ENCODE data around the gene CCL18. TPM values are rescaled to one million over a fixed set of nuclear protein-coding genes. Genes with fewer than 3 reads are reported as not detected.
"Not testable (repeated sequence)": the region's sequence is repeated elsewhere in the genome, so short reads cannot be mapped to it uniquely, and the experiment has no call there.

CCL18 gene
- total RNA-seq, 1 experiment from 2014 or later: not detected

GRCh38 chr17:36071751-36072150, 7.7 kb downstream of the CCL18 start:
- DNase-seq (ENCODE audit: low read depth): no peak

- peak; percentile 54 for DNase-seq (ENCODE audit: low read depth)
Observed at GRCh38 chr17:36072431-36073121, 8.5 kb downstream of the CCL18 start.

DNA sequence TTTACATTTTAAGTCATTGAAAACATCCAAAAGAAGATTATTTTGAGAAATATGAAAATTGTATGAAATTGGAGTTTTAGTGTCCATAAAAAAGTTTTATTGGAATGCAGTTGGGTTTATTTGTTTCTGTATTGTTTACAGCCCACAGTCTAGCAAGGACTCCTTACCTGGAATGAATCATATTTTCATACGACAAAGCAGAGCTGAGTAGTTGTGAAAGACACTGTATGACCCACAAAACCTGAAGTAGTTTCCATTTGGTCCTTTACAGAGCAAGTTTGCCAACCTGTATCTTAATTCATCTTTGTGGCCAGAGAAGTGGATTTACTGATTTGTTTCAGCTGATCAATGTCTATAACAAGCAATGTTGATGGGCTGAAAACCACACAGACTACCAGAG, 10.3 kb downstream of the CCL18 start:
- DNase-seq (ENCODE audit: low read depth): no peak

- DNase-seq (ENCODE audit: low read depth): not testable (repeated sequence)
Observed at GRCh38 chr17:36081681-36082471, 17.8 kb downstream of the CCL18 start.

DNA sequence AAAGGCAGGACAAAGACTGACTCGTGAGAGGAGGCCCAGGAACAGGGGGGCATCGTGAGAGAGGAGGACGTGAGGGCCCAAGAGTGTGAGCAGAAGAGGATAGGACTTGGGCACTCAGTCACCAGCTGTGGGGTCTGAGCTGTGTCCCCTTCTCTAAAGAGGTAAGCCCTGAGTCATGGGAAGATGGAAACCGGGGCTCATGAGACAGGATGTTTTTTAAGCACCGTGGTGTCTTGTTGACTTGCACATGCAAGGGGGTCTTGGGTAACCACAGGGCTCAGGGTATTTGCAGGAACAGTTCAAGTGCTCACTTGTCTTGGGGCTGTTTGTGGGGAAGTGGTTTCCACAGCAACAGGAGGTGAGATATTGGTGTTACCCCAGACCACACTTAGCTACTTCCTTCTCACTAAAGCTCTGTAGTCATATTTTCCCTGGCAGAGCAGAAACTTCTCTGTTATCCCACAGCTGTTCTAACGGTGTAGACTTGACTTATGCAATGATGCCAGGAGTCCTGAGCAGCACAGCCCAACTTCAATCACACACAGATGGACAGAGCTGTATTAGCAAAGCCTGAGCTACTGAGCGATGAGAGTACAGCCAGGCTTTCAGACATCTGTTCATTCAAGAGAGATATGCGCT, 18.5 kb downstream of the CCL18 start:
- not testable (repeated sequence) for DNase-seq (ENCODE audit: low read depth)

DNA sequence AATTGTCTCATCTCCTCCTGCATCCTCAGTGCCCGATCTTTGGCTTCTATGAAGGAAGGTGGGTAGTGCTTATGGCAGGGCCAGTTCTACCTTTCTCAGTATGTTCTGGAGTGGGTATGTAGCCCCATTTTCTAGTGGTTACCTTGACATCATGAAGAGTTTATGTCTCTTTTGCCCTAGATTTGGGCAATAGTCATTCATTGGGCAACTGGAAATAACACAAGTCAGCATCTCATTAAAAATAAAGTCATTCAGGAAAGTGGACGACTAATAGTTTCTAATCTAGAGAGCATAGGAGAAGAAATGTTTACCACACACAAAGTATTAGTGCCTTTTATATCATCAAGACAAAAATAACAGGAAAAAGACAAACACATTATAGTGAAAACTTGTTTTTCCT, 19.6 kb downstream of the CCL18 start:
- not testable (repeated sequence) for DNase-seq (ENCODE audit: low read depth)

DNA sequence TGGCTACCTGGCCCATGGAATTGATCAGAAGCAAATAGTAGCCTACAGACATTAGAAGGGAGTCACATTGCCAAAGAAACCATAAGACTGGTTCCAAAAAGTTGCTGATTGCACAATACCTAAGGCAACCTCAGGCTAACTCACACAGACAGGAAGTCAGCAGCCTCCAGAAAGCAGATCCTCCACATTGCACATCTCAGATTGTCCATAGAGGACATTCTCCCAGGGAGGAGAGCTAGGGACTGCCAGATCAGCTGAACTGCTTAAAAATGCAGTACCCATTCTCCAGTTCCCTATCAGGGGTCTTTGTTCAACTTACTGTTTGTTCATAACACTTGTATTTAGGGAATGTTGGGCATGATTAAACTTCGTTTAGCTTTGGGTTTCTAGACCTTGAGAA, 21.7 kb downstream of the CCL18 start:
- no peak for DNase-seq (ENCODE audit: low read depth)

DNA sequence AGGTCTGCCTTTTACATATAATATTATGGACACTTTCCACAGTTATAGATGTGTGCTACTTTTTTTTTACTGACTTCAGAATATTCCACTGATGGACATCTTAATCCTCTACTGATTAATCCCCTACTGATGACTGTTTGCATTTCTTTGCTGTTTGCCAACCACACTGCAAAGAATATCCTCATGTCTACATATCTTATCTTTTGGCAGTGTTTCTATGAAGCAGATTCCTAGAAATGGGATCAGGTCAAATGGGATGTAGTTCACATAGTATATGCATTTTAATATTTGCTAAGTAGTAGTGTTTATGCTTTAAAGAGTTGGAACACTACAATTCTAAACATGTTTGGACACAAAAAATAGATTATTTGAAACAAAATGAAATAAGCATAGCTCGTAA, 22.7 kb downstream of the CCL18 start:
- no peak for DNase-seq (ENCODE audit: low read depth)

DNA sequence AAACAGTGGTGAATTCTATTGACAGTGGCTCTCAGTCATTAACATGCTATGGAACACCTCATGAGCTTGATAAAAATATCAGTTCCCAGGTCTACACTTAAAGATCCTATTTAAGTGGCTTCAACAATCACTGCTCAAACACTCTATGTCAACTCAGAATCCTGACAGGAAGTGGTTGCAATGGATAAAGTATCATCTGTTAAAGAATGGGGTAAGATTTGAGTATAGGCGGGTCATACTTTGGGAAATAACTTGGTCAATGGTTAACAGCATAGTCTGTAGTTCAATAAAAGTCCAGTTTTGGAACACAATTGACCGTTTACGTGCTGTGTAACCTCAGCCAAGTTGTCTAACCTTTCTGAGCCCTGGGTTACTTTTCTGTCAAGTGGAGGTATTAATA, 23.4 kb downstream of the CCL18 start:
- not testable (repeated sequence) for DNase-seq (ENCODE audit: low read depth)

- not testable (repeated sequence) for DNase-seq (ENCODE audit: low read depth)
Observed at GRCh38 chr17:36087897-36088572, 24.0 kb downstream of the CCL18 start.

GRCh38 chr17:36088670-36089338, 24.7 kb downstream of the CCL18 start:
- no peak for DNase-seq (ENCODE audit: low read depth)

- DNase-seq (ENCODE audit: low read depth): no peak
Observed at GRCh38 chr17:36089339-36089865, 25.3 kb downstream of the CCL18 start.

GRCh38 chr17:36089888-36090836, 26.1 kb downstream of the CCL18 start, which contains the start of gene CCL3:
TSS of gene CCL3 (minus strand) at chr17:36090143. CDS start at chr17:36090058, 85 bp downstream.
- DNase-seq (ENCODE audit: low read depth): peak; percentile 22

DNA sequence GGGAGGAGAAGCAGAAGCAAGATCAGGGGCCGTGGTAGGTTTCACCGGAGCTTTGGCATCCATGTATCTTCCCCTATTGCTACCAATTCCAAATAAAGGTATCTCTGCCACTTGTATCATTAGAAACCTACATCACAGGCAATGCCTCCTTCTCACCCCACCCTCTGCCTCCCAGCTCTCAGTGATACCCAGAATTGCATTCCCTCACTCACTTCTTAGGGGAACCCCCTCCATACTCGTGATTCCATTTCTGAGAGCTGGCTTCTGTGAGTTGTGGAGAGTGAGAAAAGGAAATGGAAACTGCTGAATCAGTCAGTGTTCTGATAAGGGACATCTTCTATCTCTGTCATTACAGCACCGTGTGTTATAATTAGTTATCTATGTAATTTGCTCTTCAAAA, 28.2 kb downstream of the CCL18 start:
- DNase-seq (ENCODE audit: low read depth): no peak

DNA sequence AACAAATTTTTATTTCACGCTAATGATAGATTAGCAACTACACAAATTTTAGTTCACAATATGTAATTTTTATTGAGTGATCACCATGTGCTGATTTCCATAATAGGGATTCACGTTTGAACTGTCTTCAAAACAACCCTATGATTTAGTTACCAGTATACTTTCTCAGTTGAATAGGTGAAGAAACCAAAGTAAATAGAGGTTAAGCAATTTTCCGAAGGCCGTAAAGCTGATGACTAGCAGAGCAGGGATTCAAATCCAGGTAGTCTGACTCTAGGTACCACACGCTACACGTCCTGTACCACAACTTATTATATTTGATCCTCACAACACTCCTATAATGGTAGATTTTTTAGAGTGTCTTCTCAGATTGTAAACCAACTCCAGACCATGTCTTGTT, 28.6 kb downstream of the CCL18 start:
- not testable (repeated sequence) for DNase-seq (ENCODE audit: low read depth)

DNA sequence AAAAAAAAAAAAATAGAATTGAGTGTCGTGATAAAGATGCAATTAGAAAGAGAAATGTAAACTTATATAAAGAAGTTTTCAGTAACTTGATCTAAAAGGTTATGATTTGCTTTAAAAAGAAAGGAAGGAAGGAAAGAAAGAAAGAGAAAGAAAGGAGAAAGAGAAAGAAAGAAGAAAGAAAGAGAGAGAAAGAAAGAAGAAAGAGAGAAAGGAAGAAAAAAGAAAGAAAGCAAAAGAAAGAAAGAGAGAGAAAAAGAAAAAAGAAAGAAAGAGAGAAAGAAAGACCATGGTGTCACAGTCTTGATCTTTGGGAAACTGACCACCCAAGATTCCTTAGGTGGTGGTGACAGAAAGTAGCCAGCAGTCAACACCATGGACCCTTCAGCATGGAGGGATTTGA, 30.2 kb downstream of the CCL18 start:
- no peak for DNase-seq (ENCODE audit: low read depth)

DNA sequence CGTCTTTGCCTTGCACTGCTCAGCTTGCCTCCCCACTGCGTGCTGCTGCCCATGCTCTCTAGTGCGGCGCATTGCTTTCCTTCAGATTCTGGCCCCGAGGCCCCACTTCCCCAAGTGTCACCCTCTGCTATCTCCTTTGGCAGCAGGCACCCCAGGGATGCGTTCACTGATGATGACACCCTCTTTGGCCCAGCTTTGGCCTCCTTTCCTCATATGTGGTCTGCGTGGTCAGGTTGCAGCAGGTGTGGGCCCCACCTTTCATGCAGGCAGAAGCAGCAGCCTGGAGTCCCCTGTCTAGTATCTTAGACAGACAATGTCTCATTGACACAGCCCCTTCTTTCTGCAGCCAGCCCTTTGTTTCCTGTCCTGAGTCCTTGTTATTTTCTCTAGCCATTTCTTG, 30.7 kb downstream of the CCL18 start:
- no peak for DNase-seq (ENCODE audit: low read depth)

DNA sequence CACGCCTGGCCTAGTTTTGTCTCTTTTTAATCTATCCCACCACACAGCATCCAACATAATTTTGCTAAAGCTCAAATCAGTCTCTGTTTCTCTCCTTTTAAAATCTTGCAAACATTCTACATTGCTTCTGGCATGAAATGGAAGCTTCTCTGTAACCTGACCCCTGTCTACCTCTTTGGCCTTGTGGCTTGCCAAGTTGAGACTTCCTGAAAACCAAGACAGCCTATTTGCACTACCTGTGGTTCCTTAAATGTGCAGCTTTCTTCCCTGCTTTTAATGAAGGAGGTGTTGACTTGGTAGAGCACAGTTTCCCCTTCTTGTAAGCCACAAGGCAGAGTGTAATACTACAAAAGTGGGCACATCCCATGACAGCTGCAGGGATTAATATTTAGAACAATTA, 31.9 kb downstream of the CCL18 start:
- no peak for DNase-seq (ENCODE audit: low read depth)

GRCh38 chr17:36099004-36099403, 34.9 kb downstream of the CCL18 start:
- DNase-seq (ENCODE audit: low read depth): not testable (repeated sequence)

DNA sequence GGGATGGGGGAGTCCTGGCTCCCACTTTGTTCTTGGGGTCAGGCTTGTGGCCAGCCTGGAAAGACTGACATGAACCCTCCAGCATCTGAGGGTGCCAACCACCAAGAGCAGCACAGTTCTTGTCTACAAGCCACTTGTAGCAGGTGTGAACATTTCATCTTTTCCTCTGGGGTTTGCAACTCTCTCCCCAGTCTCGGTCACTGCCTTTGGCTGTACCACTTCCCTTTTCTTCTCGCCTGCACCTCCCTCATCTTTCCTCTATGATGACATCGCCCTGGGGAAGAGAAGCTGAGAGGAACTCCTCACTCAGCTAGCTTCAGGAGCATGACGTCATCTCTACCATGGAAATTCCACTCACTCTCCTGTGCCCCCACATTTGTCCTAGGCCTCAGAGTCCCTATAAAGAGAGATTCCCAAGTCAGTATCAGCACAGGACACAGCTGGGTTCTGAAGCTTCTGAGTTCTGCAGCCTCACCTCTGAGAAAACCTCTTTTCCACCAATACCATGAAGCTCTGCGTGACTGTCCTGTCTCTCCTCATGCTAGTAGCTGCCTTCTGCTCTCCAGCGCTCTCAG, 39.4 kb downstream of the CCL18 start, which contains the start of gene CCL4:
Gene CCL4 (plus strand): TSS at position 427 of the 575 bp plus-strand sequence. CDS start 79 bp downstream, at position 506.
- DNase-seq (ENCODE audit: low read depth): not testable (repeated sequence)

All from Daoy (cell line).